DMS 273 treated with DMSO at 0.1 percent for 48 hours (cell line): ENCODE data around the gene PLEKHA8.
"Not testable (repeated sequence)": the region's sequence is repeated elsewhere in the genome, so short reads cannot be mapped to it uniquely, and the experiment has no call there.

Experiments
- DNase-seq: peaks from one replicate; lab custom pipeline; 2025; lab: John Stamatoyannopoulos, UW

PLEKHA8 gene

DNA sequence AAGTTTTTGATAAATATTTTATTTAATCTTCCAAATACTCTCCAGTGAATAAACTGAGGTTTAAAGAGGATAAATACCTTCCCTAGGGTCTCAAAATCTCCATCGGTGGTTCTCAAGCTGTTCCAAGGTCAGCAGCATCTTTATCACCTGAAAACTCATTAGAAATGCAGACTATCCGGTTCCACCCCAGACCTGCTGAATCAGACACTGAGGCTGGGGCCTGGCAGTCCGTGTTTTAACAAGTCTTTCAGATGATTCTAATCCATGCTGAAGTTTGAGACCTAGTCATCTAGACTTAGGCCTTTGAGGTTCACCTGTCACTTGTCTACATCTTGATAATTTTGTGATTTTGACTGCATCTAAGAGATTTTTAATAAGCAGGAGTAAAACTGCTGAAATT, 37.5 kb downstream of the PLEKHA8 start:
- no peak for DNase-seq

DNA sequence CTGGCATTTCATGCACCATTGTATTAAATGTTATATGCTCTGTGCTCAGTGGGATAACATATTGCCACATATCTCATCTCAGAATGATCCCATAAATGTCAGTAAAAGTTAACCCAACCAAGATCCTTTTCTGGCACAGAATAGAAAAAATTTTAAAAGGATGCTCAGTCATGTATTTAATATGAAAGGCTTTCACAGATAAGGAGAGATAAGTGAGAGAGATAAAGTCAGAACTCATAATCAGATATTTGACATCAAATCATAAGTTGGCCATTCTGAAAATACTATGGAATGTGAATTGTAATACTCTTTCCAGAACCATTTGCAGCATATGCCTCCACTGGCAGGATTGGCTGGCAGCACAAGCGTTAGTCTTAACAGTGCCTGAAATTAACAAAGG, 38.5 kb downstream of the PLEKHA8 start:
- DNase-seq, result no peak

DNA sequence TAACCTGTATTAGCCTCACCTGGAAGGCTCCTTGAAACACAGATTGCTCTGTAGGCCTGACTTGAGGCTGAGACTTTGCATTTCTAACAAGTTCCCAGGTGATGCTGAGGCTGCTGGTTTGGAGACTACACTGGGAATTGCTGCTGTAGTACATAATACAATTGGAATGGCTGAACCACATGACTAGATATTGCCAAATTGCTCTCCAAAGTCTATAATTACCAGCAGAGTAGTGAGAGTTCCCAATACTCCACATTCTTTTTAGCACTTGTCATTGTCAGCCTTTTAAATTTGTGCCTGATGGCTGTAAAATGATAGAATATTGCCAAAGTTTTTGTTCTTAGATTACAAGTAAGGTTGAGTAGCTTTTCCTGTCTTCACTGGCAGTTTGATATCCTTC, 39.9 kb downstream of the PLEKHA8 start:
- DNase-seq, result no peak

DNA sequence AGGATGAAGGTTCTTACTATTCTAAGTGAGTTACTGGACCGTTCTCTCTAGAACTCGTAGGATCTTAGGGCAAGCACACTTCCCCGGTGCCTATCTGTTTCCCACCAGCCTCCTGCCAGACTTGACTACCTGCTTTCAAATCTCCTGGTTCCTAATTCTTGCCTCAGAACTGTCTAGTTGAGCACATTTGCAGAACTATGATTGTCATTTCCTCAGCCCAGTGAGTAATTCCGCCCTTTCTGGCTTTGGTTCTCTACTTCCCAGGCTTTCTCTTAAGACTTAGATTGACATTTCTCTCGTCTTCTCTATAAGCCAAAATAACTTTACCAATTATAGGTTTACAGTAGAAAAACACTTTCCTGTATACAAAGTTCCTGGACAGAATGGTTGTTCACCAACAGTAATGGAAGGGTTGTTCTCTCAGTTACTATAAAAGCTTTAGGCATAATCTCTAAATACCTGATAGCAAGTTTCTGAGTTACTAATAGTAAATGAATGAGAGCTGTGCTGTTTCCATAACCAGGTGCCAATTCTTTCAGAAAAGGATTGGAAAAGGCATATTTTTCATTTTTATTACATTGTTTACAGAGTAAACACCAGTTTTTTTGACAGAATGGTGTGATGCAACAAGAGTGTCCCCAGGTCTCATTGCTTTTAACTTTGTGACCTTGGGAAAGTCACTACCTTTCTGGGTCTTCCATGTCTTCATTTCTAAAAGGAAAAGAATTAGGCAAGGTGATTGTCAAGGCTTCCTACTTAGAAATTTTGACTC, 41.1 kb downstream of the PLEKHA8 start:
- no peak for DNase-seq

DNA sequence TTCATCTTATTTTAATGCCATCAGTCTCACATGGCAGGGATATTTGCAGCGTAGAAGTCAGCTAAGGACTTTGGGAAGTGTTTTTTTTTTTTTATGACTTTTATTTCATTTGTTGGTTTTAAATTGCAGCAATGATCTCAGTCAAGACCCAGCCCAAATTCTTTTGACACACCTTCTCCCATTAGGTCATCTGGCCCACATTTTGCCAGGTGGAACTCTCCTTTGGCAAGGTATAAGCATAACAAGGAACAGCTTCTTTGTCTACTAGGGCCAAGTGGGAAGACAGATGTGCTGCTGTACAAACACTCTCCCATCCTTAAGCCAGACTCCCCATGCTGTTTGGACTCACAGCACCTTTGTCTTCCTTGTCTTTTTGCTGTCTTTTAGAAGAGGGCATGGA, 41.8 kb downstream of the PLEKHA8 start:
- no peak for DNase-seq

DNA sequence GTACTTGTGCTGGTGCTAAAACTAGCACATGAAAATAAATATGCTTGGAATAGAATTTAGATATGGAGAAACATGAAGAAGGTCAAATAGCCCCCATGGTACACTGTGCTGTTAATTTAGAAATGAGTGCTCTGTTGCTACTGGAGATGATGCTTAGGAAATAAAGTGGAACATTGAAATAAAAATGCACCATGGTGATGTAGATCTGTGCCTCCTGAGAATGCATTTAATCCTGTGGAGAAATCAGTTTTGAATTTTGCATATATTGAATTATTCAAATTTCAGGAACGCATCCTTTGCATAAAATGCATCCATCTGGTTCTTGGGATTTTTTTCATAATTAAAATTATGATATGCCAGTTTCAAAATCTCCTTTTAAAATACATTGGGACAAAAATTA, 44.5 kb downstream of the PLEKHA8 start:
- no peak for DNase-seq

DNA sequence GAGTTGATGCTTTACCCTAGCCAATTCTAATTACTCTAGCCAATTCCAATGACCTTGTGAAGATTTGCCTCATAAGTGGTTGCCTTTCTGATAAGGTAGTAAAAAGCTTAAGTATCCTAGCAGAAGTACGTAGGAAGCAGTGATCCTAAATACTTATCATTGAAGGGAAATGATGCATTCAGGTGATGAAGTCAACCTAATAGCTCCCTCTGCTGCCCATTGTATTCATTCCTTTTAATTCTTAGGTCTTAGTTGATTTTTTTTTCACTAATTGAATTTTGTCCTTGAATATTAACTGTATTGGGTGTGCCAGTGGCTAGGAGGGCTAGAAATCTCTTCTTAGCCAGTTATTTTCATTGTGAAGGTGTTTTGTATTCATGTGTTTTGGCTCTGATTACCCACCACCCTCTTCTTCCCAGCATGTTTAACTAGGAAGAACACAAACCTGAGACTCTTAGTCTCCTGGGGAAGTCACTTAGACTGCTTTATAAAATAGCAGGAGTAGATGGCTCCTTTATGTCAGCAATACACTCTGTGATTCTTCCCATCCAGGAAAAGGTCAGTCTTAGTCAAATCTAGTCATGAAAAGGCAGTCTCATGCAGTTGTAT, 46.3 kb downstream of the PLEKHA8 start:
- DNase-seq, result peak; percentile 51

DNA sequence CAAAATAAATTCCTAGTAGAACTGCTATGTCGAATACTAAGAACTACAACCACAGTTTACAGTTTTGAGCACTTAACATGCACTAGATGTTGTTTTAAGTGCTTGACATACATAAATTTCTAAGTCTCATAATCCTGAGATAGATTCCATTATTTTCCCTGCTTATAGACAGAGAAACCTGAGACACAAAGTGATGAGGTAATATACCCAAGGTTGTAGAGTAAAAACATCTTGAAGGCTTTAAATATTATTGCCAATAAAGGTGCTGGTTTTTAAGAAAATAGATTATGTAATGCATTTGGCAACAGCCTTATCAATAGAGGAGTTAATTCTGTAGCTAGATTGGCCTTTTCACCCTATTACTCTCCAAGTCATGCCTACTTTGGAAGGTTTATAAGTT, 48.2 kb downstream of the PLEKHA8 start:
- no peak for DNase-seq

DNA sequence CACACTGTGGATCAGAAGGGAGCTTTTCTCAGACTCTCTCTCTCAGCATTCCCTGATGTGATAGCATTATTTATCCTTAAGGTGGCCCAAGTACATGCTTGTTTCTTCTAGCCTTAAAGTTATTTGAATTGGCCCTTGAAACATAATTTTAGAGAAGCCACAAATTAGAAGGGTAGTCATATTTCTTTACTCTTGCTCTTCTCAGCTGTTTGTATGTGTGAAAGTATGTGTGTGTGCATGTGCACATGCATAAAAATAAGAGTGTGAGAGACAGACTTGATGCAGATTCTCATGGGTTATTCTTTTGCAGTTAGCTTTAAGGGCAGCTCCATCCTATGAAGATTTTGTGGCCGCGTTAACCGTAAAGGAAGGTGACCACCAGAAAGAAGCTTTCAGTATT, 50.1 kb downstream of the PLEKHA8 start:
- no peak for DNase-seq

DNA sequence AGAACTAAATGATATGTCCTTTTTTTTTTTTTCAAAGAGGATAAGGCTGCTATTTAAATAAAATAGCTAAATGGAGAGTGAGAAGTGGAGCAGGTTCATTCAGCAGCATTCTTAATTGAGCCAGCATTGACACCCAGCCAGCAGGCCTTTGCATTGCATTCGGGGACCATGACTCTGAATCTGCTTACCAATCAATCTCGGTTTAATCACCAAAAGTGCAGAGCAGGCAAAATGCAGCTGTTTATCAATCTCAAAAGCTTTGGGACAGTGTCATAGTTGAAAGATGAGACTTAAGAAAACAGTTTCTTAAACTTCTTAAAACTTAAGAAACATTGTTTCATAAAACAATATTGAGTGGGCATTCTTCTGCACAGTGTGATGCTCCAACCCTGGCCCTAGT, 51.7 kb downstream of the PLEKHA8 start:
- no peak for DNase-seq

DNA sequence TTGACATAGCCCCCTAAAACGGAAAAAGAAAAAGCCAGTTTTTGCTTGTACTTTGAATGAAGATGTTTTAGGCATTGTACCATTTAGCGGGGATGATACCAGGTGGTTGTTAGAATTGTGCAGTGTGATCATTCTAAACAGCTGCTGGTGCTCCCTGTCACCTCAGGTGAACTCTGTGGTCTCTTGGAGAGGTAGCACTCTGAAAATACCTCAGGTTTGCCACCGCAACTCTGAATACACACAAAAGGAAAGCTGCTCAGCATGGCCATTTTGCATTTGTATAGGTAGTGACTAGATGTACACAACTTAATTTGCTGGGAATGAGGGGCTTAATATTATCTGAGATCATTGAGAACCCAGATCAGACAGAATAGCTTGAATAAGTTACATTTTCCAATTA, 52.6 kb downstream of the PLEKHA8 start:
- DNase-seq, result no peak

DNA sequence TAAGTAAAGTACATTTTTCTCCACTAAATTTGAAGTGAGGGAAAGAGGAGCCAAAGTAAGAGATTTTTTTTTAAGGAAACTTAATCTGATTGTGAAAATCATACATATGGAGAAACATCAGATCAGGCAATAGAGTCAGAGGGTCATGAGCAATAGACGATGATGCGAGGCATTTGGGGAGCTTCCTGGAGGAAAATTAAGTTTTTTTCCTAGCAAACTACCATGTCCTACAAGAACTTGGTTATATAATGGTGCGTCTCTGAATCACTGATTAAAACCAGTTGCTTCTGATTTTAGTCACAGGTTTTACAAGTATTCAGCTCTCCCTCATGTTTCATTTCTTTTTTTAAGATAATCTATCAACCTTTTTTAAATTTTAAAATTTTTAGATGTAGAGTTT, 54.5 kb downstream of the PLEKHA8 start:
- no peak for DNase-seq

DNA sequence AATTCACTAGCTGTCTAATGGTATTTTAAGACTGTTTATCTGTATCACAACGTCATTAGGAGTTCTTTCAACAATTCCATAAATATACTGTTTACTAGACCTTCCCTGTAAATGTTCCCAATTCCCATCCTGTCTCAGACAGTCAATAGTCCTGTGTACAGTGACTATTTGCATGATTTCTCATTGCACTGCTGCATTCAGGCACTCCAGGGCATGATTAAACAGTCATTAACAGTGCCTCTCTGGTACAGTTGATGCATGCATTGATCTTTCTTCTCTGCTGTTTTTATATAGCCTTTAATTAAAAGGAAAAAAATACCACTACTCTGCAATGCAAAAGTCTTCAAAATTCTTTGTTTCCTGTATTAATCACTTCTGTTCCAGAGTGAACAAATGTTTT, 55.1 kb downstream of the PLEKHA8 start:
- DNase-seq, result no peak

DNA sequence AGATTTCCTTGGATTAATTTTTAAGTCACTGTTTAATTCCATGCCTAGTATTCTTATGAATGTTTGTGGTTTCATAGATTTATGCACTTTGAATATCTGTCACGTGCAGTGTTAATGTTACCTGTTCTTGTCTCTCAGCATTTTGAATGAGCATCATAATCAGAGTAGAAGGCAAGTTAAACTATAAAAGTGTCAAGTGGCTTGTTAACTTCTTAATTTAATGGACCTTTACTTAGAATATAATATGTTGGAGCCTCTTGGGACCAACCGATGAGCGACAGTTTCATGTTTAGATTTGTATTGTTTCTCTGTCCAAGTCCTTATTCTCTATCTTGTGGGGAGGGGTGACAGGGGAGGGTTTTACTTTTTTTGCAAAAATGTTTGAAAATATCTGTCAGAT, 56.0 kb downstream of the PLEKHA8 start:
- no peak for DNase-seq

DNA sequence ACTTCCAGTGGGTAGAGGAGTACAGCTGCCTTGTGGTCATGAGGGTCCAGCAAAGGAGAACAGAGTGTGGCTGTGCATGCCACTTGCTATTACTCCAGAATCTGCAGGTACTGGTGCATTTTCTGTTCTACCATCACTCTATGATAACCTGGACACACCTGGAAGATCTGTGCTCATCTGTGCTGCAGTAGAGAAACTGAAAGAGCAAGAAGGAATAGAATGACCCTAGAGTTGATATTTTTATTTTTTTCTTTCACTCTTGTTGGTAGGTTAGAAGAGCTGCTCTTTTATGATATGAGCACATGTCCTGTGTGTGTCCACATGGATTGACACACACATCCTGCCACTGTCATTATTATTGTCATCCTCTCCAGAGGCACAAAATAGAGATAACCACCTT, 58.3 kb downstream of the PLEKHA8 start:
- no peak for DNase-seq

DNA sequence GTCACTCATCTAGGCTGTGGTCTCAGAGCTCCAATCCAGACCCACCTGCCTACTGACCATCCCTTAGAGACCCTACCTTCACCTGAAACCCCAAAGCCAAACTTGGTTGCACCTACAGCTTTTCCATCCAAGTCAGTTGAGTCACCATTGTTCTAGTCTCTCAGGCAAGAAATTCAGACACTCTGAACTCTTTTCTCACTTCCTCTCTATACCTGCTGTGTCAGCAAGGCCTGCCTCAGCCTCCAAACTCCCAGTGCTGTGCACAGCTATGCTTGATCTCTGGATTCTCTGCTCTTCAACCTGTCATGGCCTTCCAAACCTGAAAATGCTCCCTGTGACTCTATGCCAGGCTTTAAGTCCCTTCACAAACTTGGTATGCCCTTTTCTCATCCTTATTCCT, 59.2 kb downstream of the PLEKHA8 start:
- no peak for DNase-seq

DNA sequence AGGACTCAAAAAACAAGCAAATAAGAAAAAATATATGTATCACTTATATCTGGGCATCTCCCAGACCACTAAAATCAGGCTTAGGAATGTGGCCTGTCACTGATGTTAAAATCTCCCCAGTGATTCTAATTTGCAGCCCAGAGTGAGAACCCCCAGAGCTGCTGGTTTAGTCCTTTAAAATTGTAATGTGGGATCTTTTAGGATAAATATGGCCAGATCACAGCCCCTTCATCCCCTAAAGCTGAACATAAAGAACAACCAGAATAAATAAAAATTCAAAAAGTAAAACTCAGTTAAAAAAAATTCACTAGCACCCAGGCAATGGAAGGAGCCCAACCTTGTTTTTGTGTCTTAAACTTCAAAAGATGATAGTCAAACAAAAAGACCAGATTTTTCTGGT, 60.1 kb downstream of the PLEKHA8 start:
- no peak for DNase-seq

DNA sequence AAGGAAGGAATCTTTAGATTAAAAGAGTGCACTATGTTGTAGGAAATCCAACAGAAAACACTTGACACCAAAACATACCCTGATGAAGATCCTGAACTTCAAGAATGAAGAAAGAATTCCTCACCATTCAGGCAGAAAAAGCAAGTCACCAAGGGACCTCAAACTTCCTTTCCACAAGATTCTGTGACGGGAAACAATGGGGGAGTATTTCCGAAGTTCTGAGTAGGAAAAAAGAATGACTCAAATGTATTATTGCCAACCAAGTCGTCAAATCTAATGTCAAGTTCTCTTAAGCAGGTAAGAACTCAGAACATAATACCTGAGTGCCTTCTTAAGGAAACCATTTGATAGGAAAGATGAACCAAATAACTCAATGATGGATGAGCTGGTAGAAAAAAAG, 61.9 kb downstream of the PLEKHA8 start:
- DNase-seq, result no peak

DNA sequence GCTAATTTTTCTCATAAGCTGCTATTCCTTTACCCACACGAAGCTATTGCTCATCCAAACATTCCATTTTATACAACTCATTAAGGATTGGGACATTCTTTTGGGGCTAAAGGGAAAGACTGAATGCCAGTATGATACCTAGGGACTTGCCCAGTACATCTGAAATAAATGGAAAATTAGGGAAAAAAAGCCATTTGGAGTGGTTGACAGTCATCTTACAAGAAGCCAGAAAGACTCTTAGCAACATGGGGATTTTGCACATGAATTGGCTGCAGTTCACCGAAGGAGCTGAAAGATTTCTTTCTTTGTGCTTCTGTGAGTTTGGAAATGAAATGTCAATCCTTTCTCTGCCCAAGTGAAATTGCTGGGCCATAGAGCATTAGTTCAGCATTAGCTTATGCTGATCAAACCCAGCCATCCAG, 63.3 kb downstream of the PLEKHA8 start:
- DNase-seq, result no peak

DNA sequence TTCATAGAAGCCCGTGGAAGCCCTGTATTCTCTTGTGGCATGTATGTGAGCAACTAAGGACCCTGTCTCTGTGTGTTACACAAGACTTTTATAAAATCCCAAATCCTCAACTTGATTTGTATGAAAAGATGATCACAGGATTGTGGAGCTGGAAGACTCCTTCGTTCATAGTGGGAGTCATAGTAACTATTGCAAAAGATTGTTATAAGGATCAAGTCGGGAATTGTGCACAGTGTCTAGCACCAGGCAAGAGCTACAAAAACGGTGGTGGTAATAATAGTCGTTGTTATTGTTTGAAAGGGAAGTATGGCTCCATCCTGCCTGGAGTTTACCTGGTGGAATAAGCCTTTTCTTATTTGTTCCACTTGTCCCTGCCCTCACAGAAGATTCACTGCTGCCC, 63.8 kb downstream of the PLEKHA8 start:
- no peak for DNase-seq

DNA sequence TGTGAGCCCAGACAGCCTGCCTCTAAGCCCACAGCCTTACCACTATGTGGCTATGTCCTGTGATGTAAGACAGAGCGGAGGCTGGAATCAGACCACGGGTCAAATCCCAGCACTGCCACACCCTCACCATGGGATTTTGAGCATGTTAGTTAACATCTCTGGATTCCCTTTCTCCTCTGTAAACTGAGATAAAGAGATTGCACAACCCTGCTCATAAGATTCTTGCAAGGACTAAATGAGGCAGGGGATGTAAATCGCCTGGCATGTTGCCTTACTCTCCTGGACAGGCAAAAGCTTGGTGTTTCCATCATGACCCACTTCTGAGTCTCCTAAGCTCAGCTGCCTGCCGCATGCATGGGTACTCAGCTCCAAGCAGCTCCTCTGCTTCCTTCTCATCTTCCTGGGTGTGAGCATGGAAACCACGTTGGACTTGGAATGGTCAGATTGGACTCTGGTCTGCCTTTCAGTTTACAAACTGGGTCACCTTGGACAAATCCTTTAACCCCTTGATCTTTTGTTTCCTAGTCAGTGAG, 65.3 kb downstream of the PLEKHA8 start:
- no peak for DNase-seq

DNA sequence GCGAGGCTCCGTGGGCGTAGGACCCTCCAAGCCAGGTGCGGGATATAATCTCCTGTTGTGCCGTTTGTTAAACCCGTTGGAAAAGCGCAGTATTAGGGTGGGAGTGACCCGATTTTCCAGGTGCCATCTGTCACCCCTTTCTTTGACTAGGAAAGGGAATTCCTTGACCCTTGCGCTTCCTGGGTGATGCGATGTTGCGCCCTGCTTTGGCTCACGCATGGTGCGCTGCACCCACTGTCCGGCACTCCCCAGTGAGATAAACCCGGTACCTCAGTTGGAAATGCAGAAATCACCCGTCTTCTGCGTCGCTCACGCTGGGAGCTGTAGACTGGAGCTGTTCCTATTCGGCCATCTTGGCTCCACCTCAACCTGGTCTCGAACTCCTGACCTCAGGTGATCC, 70.4 kb downstream of the PLEKHA8 start:
- not testable (repeated sequence) for DNase-seq

DNA sequence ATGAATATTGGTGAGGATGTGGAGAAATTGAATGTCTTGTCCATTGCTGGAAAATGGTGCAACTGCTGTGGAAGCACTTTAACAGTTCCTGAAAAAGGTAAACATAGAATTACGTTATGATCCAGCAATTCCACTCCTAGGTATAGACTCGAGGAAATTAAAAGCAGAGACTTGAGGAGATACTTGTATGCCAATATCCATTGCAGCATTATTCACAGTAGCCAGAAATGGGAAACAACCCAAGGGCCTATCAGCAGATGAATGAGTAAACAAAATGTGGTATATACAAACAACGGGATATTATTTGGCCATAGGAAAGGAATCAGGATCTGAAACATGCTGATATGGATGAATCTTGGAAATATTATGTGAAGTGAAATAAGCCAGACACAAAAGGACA, 74.1 kb downstream of the PLEKHA8 start:
- no peak for DNase-seq

DNA sequence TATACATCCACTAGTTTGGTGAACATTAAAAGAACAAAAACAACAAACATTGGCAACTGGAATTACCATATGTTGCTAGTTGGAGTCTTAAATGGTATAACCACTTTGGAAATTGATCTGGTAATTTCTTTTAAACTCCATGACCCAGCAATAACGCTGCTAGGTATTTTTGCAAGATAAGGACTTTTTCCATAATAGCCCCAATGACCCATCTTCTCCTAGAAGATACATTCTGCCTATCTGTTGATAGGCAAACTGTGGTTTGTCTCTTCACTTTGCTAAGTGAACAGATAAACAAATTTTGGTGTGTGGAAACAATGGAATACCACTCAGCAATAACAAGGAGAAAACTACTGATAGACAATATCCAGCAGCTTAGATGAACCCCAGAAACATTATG, 75.9 kb downstream of the PLEKHA8 start:
- no peak for DNase-seq
